NCI-H2029 treated with DMSO at 0.1 percent for 48 hours (cell line): ENCODE measurements around the gene FRS2.

Experiments used
- DNase-seq: peaks from one replicate; lab custom pipeline; 2025; lab: John Stamatoyannopoulos, UW

FRS2 gene

GRCh38 chr12:69464428-69464827 lies 5.8 kb upstream of the FRS2 start:
- no peak for DNase-seq

- DNase-seq = no peak
Measured at GRCh38 chr12:69466867-69467266, 3.3 kb upstream of the FRS2 start.

- no peak for DNase-seq
Measured at GRCh38 chr12:69467366-69467765, 2.8 kb upstream of the FRS2 start.

GRCh38 chr12:69468237-69469026 lies 1.8 kb upstream of the FRS2 start:
- no peak for DNase-seq

- no peak for DNase-seq
Measured at GRCh38 chr12:69469854-69470188, 367 bp upstream of the FRS2 start.

GRCh38 chr12:69471076-69471430 lies 865 bp downstream of the FRS2 start:
- no peak for DNase-seq

GRCh38 chr12:69471667-69472385 lies 1.6 kb downstream of the FRS2 start:
- no peak for DNase-seq

- DNase-seq = no peak
Measured at GRCh38 chr12:69473262-69473661, 3.1 kb downstream of the FRS2 start.

- no peak for DNase-seq
Measured at GRCh38 chr12:69474456-69474855, 4.3 kb downstream of the FRS2 start.

- no peak for DNase-seq
Measured at GRCh38 chr12:69475237-69475975, 5.2 kb downstream of the FRS2 start.

- DNase-seq = no peak
Measured at GRCh38 chr12:69476276-69477017, 6.3 kb downstream of the FRS2 start.

- DNase-seq = no peak
Measured at GRCh38 chr12:69479675-69480074, 9.5 kb downstream of the FRS2 start.

- no peak for DNase-seq
Measured at GRCh38 chr12:69480698-69481097, 10.5 kb downstream of the FRS2 start.

GRCh38 chr12:69481133-69481532 lies 10.9 kb downstream of the FRS2 start:
- DNase-seq = no peak

- no peak for DNase-seq
Measured at GRCh38 chr12:69483700-69484099, 13.5 kb downstream of the FRS2 start.

- no peak for DNase-seq
Measured at GRCh38 chr12:69484428-69484827, 14.2 kb downstream of the FRS2 start.

- no peak for DNase-seq
Measured at GRCh38 chr12:69490920-69491643, 20.9 kb downstream of the FRS2 start.

- no peak for DNase-seq
Measured at GRCh38 chr12:69492739-69493138, 22.6 kb downstream of the FRS2 start.

GRCh38 chr12:69495071-69495470 lies 24.9 kb downstream of the FRS2 start:
- no peak for DNase-seq

GRCh38 chr12:69497308-69498026 lies 27.3 kb downstream of the FRS2 start:
- no peak for DNase-seq

- DNase-seq = no peak
Measured at GRCh38 chr12:69500631-69501030, 30.4 kb downstream of the FRS2 start.
